K562 (cell line): Measurements from ENCODE around the gene SLC25A33. TPM values are rescaled to one million over a fixed set of nuclear protein-coding genes. Genes with fewer than 3 reads are reported as not detected.

Experiments used
- ARID2 ChIP-seq: fragments of 450-650 bp; IDR thresholded peaks from 2 replicates; pipeline ENCODE4 v1.6.1; 2017; ENCODE audit warnings: antibody characterized with exemption, mild to moderate bottlenecking
- BRF1 ChIP-seq: IDR thresholded peaks from 3 replicates; pipeline ENCODE4 v1.6.1; 2011; ENCODE audit warnings: borderline replicate concordance, mild to moderate bottlenecking; ENCODE audit not compliant: insufficient read length; ENCODE audit errors: extremely low read depth
- CTCF ChIP-seq, 3 experiments: IDR thresholded peaks in 2 of 3; conservative IDR thresholded peaks in 1 of 3; 2 replicates each; pipeline ENCODE4 v1.5.1; 2011 to 2012; ENCODE audit warnings: low read length in 3 of 3, mild to moderate bottlenecking in 3 of 3, control low read depth in 2 of 3, improper control_type of control experiment in 1 of 3, inconsistent platforms in 1 of 3, low read depth in 1 of 3, mixed read lengths in 1 of 3, moderate library complexity in 1 of 3; ENCODE audit not compliant: insufficient read depth in 2 of 3
- EP400 ChIP-seq: fragments of 450-650 bp; IDR thresholded peaks from 2 replicates; pipeline ENCODE4 v1.6.1; 2017; ENCODE audit warnings: antibody characterized with exemption, mild to moderate bottlenecking, moderate library complexity
- HOXB6 ChIP-seq: fragments of 250-450 bp; sonication (Bioruptor Pico); IDR thresholded peaks from 2 replicates; pipeline ENCODE4 v1.5.1; 2022; ENCODE audit warnings: mild to moderate bottlenecking, borderline replicate concordance
- IRF1 ChIP-seq: sonication (generic); formaldehyde crosslinking; IDR thresholded peaks from 2 replicates; pipeline ENCODE4 v1.8.0; 2022; ENCODE audit warnings: missing genetic modification reagents, mild to moderate bottlenecking, borderline replicate concordance
- LARP7 ChIP-seq: fragments of 450-650 bp; IDR thresholded peaks from 2 replicates; pipeline ENCODE4 v1.6.1; 2016
- NCOR1 ChIP-seq: fragments of 450-650 bp; IDR thresholded peaks from 2 replicates; pipeline ENCODE4 v1.6.1; 2016; ENCODE audit warnings: mild to moderate bottlenecking, moderate library complexity
- RBM34 ChIP-seq: fragments of 200-400 bp; formaldehyde crosslinking; IDR thresholded peaks from 2 replicates; pipeline ENCODE4 v1.6.1; 2018; ENCODE audit warnings: low read length, borderline replicate concordance; ENCODE audit not compliant: insufficient read depth
- SREBF2 ChIP-seq: sonication (generic); formaldehyde crosslinking; IDR thresholded peaks from 2 replicates; pipeline ENCODE4 v1.4.0; 2020; ENCODE audit warnings: mild to moderate bottlenecking, missing genetic modification reagents
- TCF7 ChIP-seq: sonication (generic); IDR thresholded peaks from 2 replicates; pipeline ENCODE4 v1.6.1; 2016; ENCODE audit warnings: antibody characterized with exemption, borderline replicate concordance
- USF2 ChIP-seq: sonication (generic); formaldehyde crosslinking; IDR thresholded peaks from 2 replicates; pipeline ENCODE4 v1.5.0; 2020; ENCODE audit warnings: missing genetic modification reagents
- ZNF717 ChIP-seq: fragments of 250-450 bp; sonication (Bioruptor Pico); IDR thresholded peaks from 2 replicates; pipeline ENCODE4 v1.5.0; 2021
- polyA plus RNA-seq, 8 experiments: library from polyadenylated mRNA; depleted of rRNA in 4 of 8; stranded (reverse) in 5 of 8; unstranded in 3 of 8; fragments of >200 nt; fragmentation: Nextera tagmentation in 2 of 8; fragmentation: Illumina TruSeq in 1 of 8; extraction: Ambion mirVana in 2 of 8; extraction: Trizol in 1 of 8; gene quantifications; 2 replicates each; pipeline versions ENCODE4 v1.2.1 to v1.2.3, GENCODE V29; 2011 to 2014; ENCODE audit warnings: inconsistent platforms in 1 of 8, missing spikeins in 1 of 8
- total RNA-seq, 7 experiments: library from RNA; depleted of rRNA in 6 of 7; stranded (reverse); fragments of >200 nt in 6 of 7; fragmentation: Illumina TruSeq in 2 of 7; extraction: Trizol in 2 of 7; gene quantifications; 2 replicates each; pipeline versions ENCODE4 v1.2.1 to v1.2.3, GENCODE V29; 2011 to 2021; ENCODE audit warnings: low replicate concordance in 1 of 7
- TF ChIP-seq, protein P1 (sequence below): fragments of 250-450 bp; sonication (Bioruptor Pico); IDR thresholded peaks from 2 replicates; pipeline ENCODE4 v1.9.0; 2021; ENCODE audit warnings: mild to moderate bottlenecking, inconsistent platforms
- TF ChIP-seq, protein P2 (sequence below): fragments of 250-450 bp; sonication (Bioruptor Pico); IDR thresholded peaks from 2 replicates; pipeline ENCODE4 v1.5.0; 2021; ENCODE audit warnings: mild to moderate bottlenecking, moderate library complexity
- TF ChIP-seq, protein P3 (sequence below): sonication (generic); formaldehyde crosslinking; IDR thresholded peaks from 2 replicates; pipeline ENCODE4 v1.8.0; 2022; ENCODE audit warnings: mild to moderate bottlenecking, missing genetic modification reagents, borderline replicate concordance
- TF ChIP-seq, protein P4 (sequence below): fragments of 250-450 bp; sonication (Bioruptor Pico); IDR thresholded peaks from 2 replicates; pipeline ENCODE4 v1.9.0; 2021; ENCODE audit warnings: mild to moderate bottlenecking

SLC25A33 gene
- total and polyA plus RNA-seq, 9 of the 15 experiments (the other 6 are each of a cell fraction or from before 2014, with no cell fraction given) = 3.2 to 23.5 (median 17.5) TPM

DNA sequence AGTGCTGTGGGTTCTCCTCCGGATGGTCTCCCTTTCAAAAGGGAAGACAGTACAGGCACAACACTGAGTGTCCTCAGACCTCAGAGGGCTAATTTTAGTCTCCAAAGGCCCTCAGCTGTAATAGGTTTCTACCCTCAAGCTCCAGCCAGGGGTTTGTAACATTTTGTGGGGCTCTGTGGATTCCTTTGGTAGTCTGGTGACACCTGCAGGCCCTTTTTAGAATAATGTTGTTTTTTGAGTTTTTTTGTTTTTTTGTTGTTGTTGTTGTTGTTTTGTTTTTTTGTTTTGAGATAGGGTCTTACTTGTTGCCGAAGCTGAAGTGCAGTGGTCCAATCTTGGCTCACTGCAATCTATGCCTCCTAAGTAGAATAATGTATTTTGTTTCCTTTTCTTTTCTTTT lies 34.5 kb downstream of the SLC25A33 start (continued):
- TF ChIP-seq CTCF (IDR thresholded peaks at IDR 0.05 in 2 of 3, conservative IDR thresholded peaks at IDR 0.05 in 1 of 3; ENCODE audit: insufficient read depth in 2 of 3, low read depth in 1 of 3, low read length in 3 of 3) (peak; percentile 39 to 65 (median 41); a peak in 4 of 6 replicates), HOXB6 (no peak), RBM34 (no peak), NCOR1 (no peak), ARID2 (0 out of 2 replicates have a peak, but pooled peaks have one; percentile 48), EP400 (no peak), IRF1 (no peak), TCF7 (no peak), LARP7 (no peak), USF2 (CRISPR knock-in tag) (no peak), SREBF2 (CRISPR knock-in tag) (no peak), ZNF717 (no peak), BRF1 (no peak)
- TF ChIP-seq, protein P1, sequence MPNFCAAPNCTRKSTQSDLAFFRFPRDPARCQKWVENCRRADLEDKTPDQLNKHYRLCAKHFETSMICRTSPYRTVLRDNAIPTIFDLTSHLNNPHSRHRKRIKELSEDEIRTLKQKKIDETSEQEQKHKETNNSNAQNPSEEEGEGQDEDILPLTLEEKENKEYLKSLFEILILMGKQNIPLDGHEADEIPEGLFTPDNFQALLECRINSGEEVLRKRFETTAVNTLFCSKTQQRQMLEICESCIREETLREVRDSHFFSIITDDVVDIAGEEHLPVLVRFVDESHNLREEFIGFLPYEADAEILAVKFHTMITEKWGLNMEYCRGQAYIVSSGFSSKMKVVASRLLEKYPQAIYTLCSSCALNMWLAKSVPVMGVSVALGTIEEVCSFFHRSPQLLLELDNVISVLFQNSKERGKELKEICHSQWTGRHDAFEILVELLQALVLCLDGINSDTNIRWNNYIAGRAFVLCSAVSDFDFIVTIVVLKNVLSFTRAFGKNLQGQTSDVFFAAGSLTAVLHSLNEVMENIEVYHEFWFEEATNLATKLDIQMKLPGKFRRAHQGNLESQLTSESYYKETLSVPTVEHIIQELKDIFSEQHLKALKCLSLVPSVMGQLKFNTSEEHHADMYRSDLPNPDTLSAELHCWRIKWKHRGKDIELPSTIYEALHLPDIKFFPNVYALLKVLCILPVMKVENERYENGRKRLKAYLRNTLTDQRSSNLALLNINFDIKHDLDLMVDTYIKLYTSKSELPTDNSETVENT = no peak
- TF ChIP-seq, protein P2, sequence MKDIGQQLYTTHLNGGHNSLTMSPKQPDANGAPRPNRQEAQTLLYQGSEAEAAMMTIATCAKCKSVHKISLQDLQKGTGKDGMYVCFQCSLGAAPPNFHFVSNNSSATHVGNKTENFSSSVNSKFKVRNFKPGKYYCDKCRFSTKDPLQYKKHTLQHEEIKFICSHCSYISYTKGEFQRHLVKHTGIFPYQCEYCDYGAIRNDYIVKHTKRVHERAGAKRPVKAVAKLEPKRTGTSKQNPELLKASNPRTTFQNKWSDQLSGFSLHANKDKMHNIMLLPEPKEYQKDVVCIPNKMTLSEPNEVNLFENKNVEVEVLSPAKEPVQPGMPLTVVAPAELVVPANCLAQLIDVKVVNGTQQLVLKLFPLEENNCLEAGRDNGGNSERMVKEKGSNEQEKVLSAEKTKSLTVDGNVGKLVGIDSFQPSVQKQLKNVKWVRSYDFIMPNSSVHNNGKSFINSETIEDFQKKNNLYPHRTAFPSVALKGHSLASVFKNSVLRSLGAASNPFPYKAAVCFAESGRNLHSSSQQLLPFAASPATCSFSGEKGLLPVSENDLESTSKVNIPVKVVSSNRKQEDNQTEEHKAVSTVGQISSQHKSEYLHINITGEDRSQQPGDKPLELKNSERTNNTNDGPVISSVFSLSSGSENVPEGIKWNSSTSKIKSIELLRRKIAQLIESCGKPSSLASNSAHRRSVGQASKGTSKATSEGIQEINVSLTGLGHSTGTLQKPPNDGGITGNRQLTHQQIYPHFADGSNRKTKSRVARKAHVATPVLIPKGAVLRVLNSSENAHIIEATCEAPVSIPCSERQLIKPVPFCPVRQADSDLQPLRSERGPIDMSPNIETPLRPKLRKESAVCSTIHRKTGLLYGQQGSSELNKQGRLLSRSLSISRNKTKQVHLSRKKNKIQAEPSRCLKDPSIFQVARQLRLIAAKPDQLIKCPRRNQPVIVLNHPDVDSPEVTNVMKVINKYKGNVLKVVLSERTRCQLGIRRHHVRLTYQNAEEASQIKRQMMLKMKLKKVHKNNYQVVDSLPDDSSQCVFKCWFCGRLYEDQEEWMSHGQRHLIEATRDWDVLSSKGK (CRISPR knock-in tag) = no peak
- TF ChIP-seq, protein P3, sequence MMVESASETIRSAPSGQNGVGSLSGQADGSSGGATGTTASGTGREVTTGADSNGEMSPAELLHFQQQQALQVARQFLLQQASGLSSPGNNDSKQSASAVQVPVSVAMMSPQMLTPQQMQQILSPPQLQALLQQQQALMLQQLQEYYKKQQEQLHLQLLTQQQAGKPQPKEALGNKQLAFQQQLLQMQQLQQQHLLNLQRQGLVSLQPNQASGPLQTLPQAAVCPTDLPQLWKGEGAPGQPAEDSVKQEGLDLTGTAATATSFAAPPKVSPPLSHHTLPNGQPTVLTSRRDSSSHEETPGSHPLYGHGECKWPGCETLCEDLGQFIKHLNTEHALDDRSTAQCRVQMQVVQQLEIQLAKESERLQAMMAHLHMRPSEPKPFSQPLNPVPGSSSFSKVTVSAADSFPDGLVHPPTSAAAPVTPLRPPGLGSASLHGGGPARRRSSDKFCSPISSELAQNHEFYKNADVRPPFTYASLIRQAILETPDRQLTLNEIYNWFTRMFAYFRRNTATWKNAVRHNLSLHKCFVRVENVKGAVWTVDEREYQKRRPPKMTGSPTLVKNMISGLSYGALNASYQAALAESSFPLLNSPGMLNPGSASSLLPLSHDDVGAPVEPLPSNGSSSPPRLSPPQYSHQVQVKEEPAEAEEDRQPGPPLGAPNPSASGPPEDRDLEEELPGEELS = no peak
- TF ChIP-seq, protein P4, sequence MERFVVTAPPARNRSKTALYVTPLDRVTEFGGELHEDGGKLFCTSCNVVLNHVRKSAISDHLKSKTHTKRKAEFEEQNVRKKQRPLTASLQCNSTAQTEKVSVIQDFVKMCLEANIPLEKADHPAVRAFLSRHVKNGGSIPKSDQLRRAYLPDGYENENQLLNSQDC (CRISPR knock-in tag) = no peak
